Activated naive CD8-positive, alpha-beta T cell treated with anti-CD3 and anti-CD28 coated beads for 36 hours (primary cell): ENCODE measurements around the gene CRMP1. TPM values are rescaled to one million over a fixed set of nuclear protein-coding genes. Genes with fewer than 3 reads are reported as not detected.
"Not testable (repeated sequence)": the region's sequence is repeated elsewhere in the genome, so short reads cannot be mapped to it uniquely, and the experiment has no call there.

Source experiments
- DNase-seq: peaks from one replicate; pipeline ENCODE4 v3.0.0; 2021
- H3K27ac Mint-ChIP-seq: one replicate; pipeline ENCODE4 v1.8.0; 2022; ENCODE audit warnings: mild to moderate bottlenecking, moderate library complexity, mixed read lengths
- H3K27me3 Mint-ChIP-seq: one replicate; pipeline ENCODE4 v1.8.0; 2022; ENCODE audit warnings: mild to moderate bottlenecking, mixed read lengths
- H3K36me3 Mint-ChIP-seq: one replicate; pipeline ENCODE4 v1.8.0; 2021; ENCODE audit warnings: mild to moderate bottlenecking, mixed read lengths
- H3K4me1 Mint-ChIP-seq: one replicate; pipeline ENCODE4 v1.8.0; 2021; ENCODE audit warnings: mixed read lengths
- H3K4me3 Mint-ChIP-seq: one replicate; pipeline ENCODE4 v1.8.0; 2022; ENCODE audit warnings: mild to moderate bottlenecking, moderate library complexity, mixed read lengths
- H3K9me3 Mint-ChIP-seq: one replicate; pipeline ENCODE4 v1.8.0; 2022; ENCODE audit warnings: mixed read lengths
- total RNA-seq, 2 experiments: library from RNA; stranded (reverse); gene quantifications; one replicate each; pipeline ENCODE4 v1.2.3, GENCODE V29; 2021

The CRMP1 gene
- total RNA-seq, 2 experiments from 2014 or later, result not detected

DNA sequence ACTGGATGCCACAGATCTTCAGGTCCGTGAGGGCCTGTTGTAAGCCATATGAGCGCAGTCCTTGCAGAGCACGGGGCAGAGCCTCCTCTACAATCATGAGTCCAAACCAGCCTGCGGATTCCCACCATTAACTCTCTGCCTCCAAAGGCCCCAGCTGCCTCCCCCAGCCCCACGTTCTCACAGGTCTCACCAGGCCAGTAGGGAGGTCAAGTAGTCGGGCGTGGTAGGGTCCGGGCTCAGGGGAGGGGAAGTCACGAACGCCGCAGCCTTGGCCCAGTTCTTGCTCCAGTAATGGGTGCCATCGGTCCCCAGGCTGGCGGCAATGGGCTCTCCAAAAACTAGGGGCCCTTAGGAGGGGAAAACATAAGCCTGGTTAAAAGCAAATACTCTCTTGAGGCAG, 53.6 kb downstream of the CRMP1 start:
- Mint-ChIP-seq H3K9me3 (no peaks in the 10 kb centered on the region), H3K4me1 (no peaks in the 10 kb centered on the region)

DNA sequence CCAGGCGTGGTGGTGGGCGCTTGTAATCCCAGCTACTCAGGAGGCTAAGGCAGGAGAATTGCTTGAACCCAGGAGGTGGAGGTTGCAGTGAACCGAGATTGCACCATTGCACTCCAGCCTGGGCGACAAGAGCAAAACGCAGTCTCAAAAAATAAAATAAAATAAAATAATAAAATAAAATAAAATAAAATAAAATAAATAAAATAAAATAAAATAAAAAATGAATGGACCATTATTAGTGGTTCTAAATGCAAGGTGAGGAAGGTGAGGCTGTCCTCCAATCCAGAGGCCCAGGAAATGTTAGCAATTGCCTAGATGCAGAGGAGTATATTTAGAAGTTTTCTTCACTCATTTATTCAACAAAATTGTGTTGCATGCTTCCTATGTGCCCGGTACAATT, 55.4 kb downstream of the CRMP1 start:
- not testable (repeated sequence) for H3K4me1 Mint-ChIP-seq, H3K4me3 Mint-ChIP-seq, H3K27ac Mint-ChIP-seq, DNase-seq, H3K36me3 Mint-ChIP-seq, H3K9me3 Mint-ChIP-seq, H3K27me3 Mint-ChIP-seq

More for the DNA sequence above, 53.6 kb downstream of the CRMP1 start:
- Mint-ChIP-seq H3K27me3 (peaks cover 4% of the 10 kb centered on the region), H3K27ac (no peak overlapping the region), H3K4me3 (no peak overlapping the region), H3K36me3 (no peaks in the 10 kb centered on the region)
- no peak for DNase-seq

DNA sequence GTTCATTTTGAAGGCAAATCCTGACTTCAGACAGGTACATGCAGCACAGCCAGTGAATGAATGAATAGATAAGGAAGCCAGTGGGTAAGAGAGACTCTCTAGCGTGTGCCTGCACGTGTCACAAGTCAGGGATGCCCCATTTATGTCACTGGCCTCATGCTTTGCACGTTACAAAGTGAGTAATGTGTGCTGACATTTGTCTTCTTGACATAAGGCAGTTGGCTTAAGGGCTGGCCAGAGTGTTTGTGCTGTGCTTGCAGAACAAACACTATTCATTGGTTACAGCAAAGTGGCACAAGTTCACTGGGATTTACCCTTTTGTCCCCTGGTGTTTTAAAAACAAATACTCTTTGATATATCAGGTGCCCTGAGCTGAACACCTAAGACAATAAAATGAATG, 55.9 kb downstream of the CRMP1 start:
- Mint-ChIP-seq H3K27ac (no peak overlapping the region), H3K27me3 (peaks cover 4% of the 10 kb centered on the region), H3K4me1 (no peaks in the 10 kb centered on the region), H3K36me3 (no peaks in the 10 kb centered on the region), H3K4me3 (no peak overlapping the region), H3K9me3 (no peaks in the 10 kb centered on the region)
- DNase-seq, result no peak

DNA sequence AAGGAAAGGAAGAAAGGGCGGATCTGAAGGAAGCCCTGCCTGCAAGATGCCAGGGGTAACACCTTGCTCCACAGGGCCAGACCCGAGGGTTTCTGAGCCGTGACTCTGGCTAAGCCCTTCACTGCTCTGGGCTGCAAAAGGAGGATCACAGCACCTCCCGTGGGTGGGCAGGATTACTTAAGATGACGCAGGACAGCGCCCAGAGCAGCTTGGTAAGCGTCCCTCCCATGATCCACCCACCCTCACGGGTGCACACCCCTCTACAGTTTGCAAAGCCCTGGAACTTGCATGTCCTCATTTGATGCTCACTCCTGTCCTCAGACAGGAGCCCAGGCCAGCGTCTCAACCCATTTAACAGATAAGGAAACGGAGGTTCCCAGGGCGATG, 64.9 kb downstream of the CRMP1 start:
- Mint-ChIP-seq H3K4me1 (peaks cover 2% of the 10 kb centered on the region), H3K9me3 (no peaks in the 10 kb centered on the region), H3K36me3 (no peaks in the 10 kb centered on the region), H3K27ac (no peak overlapping the region), H3K27me3 (peaks cover 4% of the 10 kb centered on the region), H3K4me3 (no peak overlapping the region)
- DNase-seq, result no peak

DNA sequence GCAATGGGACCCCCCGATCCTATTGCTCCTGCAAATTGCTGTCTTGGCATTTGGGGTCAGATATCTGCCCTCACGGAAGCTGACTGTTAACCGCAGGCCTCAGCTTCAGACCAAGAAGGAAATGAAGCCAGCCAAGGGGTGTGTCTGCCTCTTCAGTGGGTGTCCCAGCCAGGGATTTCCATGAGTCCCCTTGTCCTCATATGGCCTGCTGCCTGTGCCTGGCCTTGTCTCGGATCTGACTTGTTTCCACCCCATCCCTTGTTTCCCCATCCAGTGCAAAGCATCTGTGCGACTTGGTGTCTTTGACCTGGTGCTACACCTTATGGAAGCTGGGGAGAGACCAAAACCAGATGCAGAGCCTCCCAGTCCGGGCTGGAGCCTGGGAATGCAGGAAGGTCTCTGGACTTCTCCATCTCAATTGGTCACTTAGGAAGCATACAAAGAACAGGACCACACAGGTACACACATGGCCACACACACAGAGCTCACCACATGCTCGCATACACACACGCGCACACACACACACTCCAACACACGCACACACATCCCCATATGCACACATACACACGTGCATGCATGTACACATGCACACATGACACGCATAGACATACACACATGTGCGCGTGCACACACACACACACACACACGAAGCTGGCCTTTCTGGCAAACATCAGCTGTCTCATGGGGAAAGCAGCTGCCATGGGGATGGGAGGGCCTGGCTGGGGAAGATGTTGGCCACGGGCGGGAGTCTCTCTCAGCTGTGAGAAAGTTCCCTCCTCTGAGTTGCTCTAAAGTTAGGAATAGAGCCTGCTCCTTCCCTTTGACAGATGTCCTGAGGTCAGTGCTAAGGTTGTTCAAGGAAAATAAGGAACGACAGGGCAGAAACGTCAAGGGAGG, 65.5 kb downstream of the CRMP1 start:
- Mint-ChIP-seq H3K27ac (no peak overlapping the region), H3K4me1 (peaks cover 2% of the 10 kb centered on the region), H3K36me3 (no peaks in the 10 kb centered on the region), H3K9me3 (no peaks in the 10 kb centered on the region), H3K27me3 (peaks cover 4% of the 10 kb centered on the region), H3K4me3 (no peak overlapping the region)
- DNase-seq, result no peak

DNA sequence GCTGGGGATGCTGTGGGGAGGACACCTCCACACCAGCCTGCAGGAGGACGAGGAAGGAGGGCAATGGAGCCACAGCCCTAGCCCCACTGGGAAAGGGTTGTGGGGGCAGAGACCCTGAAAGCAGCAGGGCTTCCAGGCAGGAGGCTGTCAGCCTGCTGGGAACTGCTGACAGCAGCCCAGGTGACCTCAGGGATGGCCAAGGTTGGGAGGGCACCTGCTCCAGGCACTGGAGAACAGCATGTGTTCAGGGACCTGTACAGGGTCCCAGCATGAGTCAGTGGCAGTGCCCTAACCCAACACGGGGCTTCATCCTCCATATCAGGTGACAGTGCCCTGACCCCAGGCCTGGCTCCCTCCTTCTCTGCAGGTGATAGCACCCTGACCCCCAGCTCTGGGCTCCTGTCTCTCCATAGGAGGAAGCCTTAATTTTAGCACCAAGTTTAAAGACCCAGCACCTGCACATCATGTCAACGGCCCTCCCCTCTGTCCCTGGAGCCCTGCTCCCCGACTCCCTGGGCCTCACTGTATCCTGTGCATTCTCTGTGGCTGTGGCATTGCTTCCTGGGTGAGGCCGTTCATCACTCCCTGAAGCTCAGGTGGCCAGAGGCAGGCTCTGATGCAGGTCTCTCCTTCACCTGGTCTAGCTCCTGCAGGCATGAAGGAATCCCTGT, 66.3 kb downstream of the CRMP1 start:
- H3K4me3 Mint-ChIP-seq, result no peak overlapping the region
- peaks cover 4% of the 10 kb centered on the region for H3K27me3 Mint-ChIP-seq
- DNase-seq, result no peak
- no peaks in the 10 kb centered on the region for H3K9me3 Mint-ChIP-seq
- no peaks in the 10 kb centered on the region for H3K36me3 Mint-ChIP-seq
- no peak overlapping the region for H3K27ac Mint-ChIP-seq
- peaks cover 2% of the 10 kb centered on the region for H3K4me1 Mint-ChIP-seq

DNA sequence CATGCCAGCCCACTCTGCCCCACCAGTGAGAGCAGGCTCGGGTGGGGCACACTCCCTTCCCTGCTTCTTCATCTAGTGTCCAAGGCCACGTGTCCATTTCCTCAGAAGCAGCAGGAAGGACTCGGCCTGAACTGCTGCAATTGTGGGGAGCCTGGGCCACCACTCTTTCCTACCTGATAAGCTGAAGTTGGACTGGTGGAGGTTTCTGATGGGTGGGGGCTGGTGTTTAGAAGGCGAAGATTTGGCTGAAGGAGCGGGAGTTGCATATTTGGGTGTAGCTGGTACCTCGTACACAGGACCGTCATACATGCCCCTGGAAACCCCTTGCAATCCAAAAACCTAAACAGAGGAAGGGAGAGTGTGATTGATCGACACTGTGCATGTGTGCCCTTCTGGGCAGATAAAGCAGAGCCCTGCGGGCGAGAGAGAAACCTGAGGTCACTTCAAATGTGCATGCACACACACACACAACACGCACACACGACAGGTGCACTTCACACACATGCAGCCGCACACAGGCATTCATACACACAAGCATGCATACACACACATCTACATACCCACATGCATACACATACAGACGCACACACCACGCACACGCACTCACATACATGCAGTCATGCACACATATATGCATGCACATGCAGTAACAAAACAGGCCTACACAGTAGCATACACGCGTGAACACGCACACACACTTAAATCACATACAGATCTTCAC, 67.4 kb downstream of the CRMP1 start:
- Mint-ChIP-seq H3K36me3 (no peaks in the 10 kb centered on the region), H3K9me3 (no peaks in the 10 kb centered on the region), H3K27me3 (peaks cover 4% of the 10 kb centered on the region), H3K4me1 (peaks cover 2% of the 10 kb centered on the region), H3K4me3 (no peak overlapping the region), H3K27ac (no peak overlapping the region)
- no peak for DNase-seq

DNA sequence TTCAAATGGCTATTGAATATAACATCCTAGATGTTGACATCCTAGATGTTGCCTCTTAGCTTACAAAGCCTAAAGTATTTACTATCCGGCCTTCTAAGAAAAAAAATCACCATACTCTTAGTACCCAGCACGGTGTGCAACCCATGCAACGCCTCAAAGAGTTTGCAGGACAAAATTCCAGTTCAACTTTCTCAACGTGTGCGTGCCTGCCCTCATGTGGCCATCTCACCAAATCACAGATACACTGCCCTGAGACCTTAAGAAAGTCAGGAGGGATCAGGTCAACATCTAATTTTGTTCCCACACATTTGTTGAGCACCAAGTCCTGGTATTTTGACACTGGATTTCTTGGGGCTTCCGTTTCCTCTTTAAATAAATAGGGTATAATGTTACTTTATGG, 68.3 kb downstream of the CRMP1 start:
- H3K4me1 Mint-ChIP-seq, result peaks cover 2% of the 10 kb centered on the region
- no peaks in the 10 kb centered on the region for H3K9me3 Mint-ChIP-seq
- no peak overlapping the region for H3K27ac Mint-ChIP-seq
- H3K4me3 Mint-ChIP-seq, result no peak overlapping the region
- DNase-seq, result no peak
- peaks cover 4% of the 10 kb centered on the region for H3K27me3 Mint-ChIP-seq
- H3K36me3 Mint-ChIP-seq, result no peaks in the 10 kb centered on the region

DNA sequence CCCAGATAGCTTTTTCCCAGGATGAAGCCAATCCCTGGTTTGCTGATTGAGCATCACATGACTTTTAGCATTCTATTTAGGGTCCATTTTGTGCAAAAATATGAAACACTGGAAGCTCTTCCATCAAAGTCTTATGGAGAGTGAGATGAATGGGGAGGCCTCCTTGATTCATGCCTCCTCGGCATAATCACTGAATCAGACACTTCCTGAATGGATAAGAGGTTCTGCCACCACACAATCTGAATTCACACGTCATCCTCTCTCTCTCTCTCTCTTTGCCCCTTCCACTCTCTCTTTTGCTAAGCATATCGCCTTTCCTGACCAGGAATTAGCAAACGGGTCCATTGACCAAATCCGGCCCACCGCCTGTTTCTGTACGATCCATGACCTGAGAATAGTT, 68.7 kb downstream of the CRMP1 start:
- Mint-ChIP-seq H3K9me3 (no peaks in the 10 kb centered on the region), H3K4me1 (peaks cover 2% of the 10 kb centered on the region), H3K27ac (no peak overlapping the region), H3K4me3 (no peak overlapping the region), H3K27me3 (peaks cover 4% of the 10 kb centered on the region), H3K36me3 (no peaks in the 10 kb centered on the region)
- no peak for DNase-seq

DNA sequence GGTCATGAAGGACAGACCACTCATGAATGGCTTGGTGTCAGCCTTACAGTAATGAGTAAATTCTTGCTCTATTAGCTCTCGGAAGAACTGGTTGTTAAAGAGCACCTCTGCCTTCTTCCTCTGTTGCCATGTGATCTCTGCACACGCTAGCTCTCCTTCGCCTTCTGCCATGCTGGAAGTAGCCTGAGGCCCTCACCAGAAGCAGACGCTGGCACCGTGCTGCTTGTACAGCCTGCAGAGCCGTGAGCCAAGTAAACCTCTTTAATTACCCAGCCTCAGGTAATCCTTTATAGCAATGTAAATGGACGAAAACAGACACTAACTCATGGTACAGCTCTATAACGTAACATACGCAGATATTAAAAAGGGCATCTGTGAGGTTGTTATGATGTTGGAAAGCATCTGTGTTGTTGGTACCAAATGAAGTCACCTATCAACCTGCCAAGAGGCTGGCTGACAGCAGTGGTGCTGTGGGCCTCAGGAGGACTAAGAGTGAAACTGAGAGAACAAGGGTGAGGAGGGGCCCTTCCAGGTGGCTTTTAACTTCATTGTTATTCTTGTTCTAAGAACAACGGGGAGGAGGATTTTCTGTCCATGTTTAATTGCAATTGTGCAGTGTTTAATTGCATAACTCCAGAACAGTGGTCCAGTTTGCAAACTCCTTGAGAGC, 69.2 kb downstream of the CRMP1 start:
- H3K4me1 Mint-ChIP-seq, result peaks cover 2% of the 10 kb centered on the region
- H3K36me3 Mint-ChIP-seq, result no peaks in the 10 kb centered on the region
- H3K9me3 Mint-ChIP-seq, result no peaks in the 10 kb centered on the region
- no peak for DNase-seq
- H3K4me3 Mint-ChIP-seq, result no peak overlapping the region
- peaks cover 4% of the 10 kb centered on the region for H3K27me3 Mint-ChIP-seq
- H3K27ac Mint-ChIP-seq, result no peak overlapping the region

DNA sequence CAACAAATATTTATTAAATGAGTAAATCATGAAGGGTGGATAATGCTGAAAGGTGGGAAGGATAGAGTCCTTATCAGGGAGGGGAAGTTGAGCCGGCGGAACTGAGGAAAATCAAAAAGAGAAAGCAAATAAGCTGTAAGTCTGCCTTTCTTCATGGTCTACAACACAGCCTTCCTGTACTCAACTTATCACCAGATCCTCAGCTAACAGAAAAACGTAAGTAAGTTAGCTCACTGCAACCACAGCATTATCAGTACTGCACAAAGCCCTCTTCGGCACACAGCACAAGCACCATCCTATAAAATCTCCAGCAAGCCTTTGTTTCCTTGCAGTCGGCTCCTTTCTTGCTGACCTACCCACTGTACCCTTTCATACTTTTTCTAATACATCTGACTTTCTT, 70.3 kb downstream of the CRMP1 start:
- Mint-ChIP-seq H3K9me3 (no peaks in the 10 kb centered on the region), H3K4me1 (peaks cover 2% of the 10 kb centered on the region), H3K36me3 (no peaks in the 10 kb centered on the region), H3K4me3 (no peak overlapping the region), H3K27me3 (no peaks in the 10 kb centered on the region), H3K27ac (no peak overlapping the region)
- DNase-seq, result no peak

DNA sequence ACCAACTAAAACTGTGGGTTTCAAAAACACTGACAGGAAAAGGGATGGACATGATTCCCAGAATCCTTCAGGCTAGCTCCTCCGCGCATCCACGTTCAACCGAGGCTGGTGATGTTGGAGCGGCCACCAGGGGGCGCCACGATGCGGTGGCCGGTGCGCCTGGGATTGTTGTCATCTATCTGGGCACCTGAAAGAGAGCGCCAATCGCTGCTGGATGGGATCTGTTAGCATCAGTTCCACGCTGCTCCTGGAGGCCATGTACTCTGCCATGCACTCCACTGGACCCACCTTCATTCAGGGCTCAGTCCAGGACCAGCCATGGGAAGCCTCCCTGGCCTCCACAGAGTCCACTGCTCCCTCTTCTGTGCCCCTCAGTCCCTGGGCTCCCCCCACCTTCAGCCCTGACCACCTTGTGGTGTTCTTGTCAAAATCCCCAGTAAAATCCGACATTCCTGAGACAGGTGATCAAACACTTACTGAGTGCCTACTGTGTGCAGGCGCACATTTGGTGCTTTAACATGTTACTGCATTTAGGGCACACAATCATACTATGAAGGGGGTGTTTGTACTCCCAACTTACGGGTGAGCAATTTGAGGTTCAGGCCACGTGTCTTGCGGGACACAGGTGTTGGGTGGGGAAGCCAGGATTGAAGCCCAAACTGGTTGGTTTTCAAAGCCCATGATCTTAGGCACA, 71.1 kb downstream of the CRMP1 start:
- H3K27me3 Mint-ChIP-seq, result no peaks in the 10 kb centered on the region
- peaks cover 2% of the 10 kb centered on the region for H3K4me1 Mint-ChIP-seq
- no peaks in the 10 kb centered on the region for H3K36me3 Mint-ChIP-seq
- no peak overlapping the region for H3K27ac Mint-ChIP-seq
- no peak overlapping the region for H3K4me3 Mint-ChIP-seq
- DNase-seq, result no peak
- no peaks in the 10 kb centered on the region for H3K9me3 Mint-ChIP-seq

DNA sequence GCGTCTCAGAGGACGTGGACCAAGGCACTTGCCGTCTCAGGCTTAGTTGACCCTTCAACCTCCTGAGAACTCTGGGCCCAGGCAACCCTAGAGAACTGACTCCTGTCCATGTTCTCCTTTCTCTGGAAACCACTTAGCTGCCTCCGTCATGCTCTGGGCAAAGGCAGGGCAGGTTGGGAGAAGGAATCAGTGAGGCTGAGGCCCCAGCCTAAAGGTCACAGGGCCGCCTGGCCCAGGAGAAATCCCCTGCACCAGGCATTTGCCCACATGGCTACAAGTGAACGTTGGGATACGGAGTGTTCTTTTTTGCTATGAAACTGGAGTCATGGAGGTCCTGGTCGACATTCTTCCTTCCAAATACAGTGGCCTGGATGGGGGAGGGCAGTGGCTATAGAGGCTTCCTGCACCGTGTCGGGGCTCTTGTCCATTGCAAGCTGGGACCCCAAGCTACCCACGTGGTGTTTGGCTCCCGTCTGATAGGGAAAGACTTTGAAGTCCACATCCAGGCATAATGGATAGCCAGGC, 76.0 kb downstream of the CRMP1 start:
- H3K9me3 Mint-ChIP-seq, result no peaks in the 10 kb centered on the region
- H3K36me3 Mint-ChIP-seq, result no peaks in the 10 kb centered on the region
- no peak overlapping the region for H3K4me3 Mint-ChIP-seq
- no peak overlapping the region for H3K27ac Mint-ChIP-seq
- no peak for DNase-seq
- no peaks in the 10 kb centered on the region for H3K4me1 Mint-ChIP-seq
- no peaks in the 10 kb centered on the region for H3K27me3 Mint-ChIP-seq

DNA sequence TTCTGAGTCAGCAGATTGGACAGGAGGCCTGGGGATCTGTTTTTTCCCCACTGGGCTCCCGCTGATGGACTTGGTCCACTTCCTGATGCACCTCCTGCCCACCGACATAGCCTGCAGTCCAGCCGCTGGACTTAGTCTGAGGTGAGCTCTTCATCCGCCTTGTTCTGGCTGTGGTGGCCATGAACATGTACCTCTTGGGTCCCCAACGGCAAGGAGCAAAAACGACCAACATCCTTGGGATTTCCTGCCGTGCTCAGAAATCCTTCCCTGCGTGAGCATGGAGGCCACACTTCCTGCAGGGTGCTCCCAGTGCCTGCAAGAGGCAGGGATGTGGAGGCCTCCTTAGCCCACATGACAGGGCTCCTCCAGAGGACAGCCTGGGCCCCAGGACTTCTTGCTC, 76.8 kb downstream of the CRMP1 start:
- Mint-ChIP-seq H3K27me3 (no peaks in the 10 kb centered on the region), H3K27ac (no peak overlapping the region), H3K4me3 (no peak overlapping the region), H3K4me1 (no peaks in the 10 kb centered on the region), H3K36me3 (no peaks in the 10 kb centered on the region), H3K9me3 (no peaks in the 10 kb centered on the region)
- DNase-seq, result no peak
